Measurements from ENCODE around the gene AK1.

AK1 gene

DNA sequence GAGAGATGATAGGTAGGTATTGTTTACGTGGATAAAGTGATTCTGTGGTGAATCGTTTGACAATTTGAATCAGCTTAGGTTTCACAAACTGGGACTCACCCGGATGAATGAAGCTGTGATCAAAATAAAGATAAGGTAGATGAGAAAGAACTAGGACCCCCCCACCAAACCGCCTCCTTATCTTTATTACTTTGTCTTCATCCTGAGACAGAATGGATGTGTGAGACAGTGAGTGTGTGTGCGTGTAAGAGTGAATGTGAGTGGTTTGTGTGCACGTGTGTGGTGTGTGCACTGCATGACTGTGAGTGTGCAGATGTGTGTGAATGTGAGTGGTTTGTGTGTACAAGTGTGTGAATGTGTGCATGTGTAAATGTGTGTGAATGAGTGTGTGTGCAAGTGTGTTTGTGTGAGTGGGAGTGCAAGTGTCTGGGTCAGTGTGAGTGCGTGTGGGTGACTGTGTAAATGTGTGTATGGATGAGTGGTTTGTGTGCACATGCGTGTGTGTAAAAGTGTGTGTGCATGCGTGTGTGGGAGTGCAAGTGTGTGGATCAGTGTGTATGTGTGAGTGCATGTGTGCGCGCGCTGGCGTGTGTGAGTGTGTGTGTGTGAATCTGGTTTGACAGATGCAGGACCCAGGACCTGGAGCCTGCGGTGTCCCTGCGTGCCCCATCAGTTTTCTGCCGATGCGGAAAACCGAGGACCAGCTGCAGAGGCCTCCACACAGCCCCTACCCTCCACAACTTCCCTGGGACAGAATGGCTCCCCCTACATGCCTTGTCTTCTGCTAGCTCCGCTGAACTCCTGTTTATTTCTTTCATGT, 11.6 kb downstream of the AK1 start:
- no peak for DNase-seq

DNA sequence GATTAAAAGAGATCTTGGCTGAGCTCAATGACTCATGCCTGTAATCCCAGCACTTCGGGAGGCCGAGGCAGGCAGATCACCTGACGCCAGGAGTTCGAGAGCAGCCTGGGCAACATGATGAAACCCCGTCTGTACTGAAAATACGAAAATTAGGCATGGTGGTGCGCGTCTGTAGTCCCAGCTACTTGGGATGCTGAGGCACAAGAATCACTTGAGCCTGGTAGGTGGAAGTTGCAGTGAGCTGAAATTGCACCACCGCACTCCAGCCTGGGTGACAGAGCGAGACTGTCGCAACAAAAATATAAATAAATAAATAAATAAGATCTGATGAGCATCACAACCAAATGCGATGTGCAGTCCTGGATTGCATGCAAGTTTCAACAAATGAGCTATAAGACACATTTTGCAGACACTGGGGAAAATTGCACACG, 14.3 kb downstream of the AK1 start:
- DNase-seq: no peak

DNA sequence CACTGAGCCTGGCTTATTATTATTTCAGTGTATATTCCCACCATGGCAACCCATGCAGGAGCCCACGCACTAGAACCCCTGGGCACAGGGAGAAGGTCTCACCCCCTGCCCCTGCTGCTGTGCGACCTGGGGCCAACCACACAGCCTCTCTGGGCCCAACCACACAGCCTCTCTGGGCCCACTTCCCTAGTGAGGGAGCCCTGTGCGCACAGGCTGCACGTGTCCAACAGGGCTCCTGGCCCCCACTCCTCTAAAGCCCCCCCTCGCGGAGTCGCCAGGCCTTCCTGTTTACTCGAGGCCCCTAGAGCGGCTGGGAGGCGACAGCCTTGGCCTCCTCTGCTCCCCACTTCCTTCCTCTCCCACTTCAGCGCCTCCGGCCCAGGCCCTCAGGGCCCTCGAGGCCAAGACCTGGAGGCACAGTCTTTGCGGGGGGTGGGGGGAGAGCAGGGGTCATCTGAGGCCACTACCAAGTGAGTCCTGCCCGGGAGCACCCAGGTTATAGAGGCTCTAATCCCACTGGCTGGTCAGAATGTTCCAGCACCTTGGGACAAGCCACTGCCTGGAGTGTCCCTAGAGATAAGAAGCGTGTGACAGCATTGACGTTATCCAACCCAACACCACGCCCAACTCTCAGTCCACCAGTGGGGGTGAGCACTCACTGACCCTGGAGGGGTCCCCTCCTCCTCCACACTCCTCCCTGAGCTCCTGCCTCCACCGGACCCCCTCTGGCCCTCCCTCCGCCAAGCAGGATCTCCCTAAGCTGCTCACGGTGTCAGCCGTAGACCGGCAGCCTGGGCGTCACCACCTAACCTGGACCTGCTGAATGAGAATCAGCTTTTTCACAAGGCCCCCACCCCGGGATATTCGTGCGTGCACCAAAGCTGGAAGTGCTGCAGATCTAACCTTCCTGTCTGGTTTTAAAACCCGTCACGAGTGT, 15.1 kb downstream of the AK1 start:
- no peak for DNase-seq

DNA sequence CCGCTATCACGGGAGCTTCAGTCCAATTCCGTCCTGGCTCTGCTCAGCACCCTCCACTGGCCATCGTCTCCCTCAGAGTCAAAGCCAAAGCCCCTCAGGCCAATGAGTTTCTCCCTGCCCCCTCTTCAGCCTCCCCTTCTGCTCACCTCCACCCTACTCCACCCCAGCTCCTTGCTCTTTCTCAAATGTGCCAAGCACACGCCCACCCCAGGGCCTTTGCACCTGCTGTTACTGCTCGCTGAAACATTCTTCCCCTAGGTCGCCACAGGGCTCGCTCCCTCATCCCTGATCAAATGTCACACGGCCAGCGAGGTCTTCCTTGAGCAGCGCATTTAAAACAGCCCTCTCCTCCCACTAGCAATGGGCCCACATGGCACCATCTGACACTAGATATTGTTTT, 16.7 kb downstream of the AK1 start:
- DNase-seq: no peak

DNA sequence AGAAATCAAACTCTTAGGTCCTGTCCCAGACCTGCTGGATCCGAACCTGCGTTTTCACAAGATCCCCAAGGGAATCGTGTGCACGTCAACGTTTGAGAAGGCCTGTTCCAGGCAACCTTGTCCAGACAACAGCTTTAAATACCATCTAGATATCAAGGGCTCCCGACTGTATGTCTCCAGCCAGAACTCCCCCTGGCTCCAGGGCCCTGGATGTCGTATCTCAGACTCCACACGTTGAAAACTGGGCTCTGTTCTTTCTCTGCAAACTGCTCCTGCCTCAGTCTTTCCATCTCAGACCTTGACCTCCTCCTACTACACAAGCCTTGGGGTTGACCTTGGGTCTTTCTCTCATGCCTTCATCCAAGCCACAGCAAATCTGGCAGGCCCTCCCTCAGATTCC, 17.2 kb downstream of the AK1 start:
- DNase-seq: no peak

DNA sequence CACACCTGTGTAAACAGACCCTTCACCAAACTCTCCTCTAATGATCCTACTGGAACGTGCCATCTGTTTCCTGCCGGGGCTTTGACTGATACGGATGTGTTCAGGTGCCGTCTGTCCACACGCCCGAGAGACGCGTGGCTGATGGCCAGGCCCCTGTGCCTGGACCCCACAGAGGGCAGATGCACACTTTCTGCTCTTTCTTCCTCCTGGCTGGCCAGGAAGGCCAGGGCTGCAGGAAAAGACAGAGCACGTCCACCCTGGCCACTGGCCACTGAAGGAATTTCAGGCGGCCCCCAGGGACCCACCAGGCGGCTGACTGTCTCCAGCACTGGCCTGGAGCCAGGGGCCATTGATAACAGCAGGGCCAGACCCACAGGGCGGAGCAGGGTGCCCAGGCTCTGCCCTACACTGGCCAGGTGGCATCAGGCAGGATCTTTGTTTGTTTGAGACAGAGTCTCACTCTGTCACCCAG, 19.4 kb downstream of the AK1 start:
- DNase-seq: no peak

DNA sequence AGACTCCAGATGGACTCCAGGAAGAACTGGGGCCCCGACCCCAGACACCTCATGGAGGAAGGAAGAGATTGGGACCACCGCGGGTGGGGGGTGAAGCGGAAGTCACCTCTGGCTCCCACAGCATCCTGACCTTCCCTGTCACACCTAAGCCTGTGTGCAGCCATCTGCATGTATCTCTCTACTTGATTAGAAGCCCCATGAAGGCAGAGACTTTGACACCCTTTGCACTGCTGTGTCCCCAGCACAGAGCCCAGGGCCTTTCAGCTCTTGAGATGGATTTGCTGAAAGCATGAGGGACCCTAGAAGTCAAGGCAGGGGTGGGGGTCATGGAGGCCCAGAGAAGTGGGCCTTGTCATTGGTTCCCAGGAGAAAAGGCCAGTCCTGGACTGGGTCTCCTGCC, 20.2 kb downstream of the AK1 start:
- DNase-seq: no peak

DNA sequence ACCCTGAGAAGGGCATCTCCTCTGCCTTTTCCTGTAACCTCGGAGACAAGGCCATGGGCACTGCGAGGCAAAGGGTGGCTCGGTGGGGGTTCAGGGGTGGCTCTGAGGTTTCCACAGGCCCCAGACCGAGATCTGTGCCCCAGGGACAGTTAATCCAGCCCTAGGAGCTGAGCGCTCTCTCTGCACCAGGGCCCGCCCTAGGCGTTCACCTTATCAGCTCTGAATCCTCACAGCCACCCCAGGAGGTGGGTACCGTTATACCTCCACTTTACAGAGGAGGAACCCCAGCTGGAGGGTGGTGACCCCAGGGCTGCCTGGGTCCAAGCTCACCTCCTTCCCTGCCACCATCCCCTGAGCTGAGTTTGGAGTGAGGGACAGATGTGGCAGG, 20.8 kb downstream of the AK1 start:
- DNase-seq: no peak

DNA sequence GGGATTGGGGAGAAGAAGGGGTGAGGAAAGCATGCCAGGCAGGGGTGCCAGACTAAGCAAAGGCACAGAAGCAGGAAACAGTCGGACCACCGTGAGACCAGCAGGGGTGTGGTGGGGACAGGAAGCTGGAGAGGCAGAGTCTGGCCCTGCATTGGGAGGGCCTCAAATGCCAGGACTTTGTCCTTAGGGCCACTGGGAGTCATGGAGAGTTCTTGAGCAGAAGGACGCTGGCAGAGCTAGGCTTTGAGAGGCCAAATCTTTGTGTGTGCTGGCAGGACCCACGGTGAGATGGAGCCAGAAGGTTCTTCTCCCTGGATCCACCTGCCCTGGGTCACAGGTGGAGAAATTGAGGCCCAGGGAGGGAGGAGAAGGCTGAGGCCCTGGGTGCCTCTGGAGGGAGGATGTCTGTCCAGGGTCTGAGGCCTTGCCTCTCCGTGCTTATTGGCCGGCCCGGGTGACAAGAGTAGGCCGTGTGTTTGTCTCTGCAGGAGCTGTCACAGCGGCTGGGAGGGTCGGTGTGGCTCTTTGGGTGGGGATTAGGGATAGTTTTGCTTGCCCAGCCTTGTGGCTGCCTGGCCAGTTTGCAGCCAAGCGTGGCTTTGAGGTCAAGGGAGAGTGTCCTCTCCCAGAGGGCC, 21.3 kb downstream of the AK1 start:
- DNase-seq: no peak

DNA sequence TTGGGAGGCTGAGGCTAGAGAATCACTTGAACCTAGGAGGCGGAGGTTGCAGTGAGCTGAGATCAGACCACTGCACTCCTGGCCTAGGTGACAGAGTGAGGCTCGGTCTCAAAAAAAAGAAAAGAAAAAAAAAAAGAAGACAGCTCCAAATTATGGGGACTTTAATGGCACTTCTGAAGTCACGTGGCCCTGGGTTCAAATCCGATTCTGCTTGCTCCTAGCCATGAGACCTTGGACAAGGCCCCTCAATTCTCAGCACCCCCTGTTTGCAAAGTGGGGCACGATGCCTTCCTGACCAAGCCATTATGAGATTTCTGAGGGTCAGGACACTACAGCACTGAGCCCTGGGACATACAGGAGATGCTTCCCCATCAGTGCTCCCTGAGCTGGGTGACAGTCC, 22.0 kb downstream of the AK1 start:
- no peak for DNase-seq

DNA sequence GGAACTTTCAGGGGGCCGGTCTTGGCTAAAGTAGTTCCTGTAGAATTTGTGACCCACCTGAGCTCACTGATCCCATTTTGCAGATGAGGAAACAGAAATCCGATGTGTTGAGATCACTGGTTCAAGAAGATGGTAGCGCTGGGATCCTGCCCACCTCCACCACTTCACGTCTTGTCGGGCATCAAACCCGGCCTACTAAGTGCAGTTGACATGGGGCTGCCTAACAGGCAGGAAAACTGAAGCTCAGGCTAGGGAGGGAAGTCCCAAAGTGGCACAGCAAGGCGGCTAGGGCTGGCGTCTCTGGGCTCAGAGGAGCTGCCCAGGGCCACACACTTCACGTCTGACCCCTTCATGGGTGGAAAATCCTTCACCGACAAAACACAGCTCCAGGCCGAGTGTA, 22.5 kb downstream of the AK1 start:
- no peak for DNase-seq

DNA sequence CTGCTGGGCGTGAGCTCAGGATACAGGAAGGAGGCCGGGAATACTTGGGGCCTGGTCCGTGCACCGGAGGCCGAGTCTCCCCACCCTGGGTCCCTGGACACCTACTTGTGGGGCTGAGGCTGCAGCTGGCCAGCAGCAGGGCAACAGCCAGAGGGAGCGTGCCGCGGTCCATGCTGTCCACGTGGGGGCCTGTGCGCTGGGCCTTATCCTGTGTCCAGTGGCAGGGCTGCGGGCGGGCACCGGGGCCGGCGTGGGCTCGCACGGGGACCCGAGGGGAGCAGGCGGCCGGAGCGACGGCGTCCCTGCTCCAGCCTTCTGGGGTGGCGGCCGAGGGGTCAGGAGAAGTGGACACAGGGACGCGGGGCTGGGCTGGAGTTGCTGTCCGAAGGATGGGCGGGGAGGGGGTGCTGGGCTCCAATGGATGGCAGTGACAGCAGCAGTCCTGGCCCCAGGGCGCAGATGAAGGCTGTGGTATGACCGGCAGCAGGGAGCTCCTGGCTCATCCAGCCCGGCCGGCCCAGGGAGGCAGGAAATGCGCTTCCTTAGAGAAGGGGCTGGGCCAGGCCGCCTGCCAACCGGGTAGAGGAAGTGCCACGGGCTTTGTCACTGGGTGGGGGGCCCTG, 23.2 kb downstream of the AK1 start, which contains the start of gene ENG:
ENG (minus strand) TSS at position 475 of the 623 bp plus-strand sequence; CDS start at position 172, 303 bp downstream.
- peak; percentile 75 for DNase-seq

DNA sequence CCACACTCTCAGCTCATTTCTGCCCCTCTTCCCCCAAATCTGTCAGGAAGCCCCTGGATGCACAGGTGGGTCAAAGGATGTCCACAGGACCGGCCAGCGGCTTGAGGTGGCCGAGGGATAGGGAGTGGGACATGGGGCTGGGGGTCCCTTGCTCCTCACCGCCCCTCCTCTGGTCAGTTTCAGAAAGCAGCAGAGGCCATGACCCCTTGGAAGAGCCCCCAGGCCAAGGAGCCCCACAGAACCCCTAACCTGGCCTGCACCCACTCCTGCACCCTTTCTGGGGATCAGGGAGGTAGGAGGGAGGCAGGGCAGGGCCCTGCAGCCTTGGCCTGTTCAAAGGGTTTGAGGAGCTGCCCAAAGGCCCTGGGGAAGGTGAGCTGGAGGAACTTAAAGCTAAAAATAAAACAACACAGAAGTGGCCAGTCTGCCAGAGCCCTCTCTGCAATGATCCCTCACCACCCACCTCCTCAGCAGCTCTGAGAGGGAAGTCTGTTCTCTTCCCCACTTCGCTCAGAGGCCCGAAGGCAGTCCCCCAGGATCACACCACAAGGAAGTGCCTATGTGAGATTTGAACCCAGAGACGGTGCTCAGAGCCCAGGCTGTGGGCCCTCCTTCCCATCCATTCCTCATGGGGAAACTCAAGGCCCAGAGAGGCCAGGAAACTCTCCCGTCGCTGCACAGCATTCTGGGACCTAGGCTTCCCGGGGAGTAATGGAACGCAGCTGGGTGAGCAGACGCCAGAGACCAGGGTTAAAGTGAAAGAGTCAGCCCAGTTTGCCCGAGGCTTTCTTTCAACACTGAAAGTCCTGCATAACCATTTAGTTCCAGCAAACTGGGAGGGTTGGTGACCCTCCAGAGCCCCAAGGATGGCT, 23.9 kb downstream of the AK1 start:
- no peak for DNase-seq

DNA sequence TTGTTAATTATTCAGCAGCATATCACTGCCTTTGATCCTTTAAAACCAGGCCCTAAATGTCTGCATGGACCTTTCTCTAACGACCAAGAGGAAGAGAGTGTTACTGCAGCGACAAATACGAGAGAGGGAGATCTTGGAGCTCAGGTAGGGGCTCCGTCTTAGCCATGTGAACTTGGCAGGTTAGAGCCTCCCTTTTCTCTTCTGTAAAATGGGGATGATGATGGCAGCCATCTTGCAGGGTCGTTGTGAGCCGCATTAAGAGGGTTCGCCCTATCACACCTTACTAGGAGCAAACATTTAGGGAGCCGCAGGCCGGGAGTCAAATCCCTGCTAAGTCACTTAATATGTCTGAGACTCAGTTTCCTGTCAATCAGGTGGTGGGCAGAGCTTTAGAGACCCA, 24.6 kb downstream of the AK1 start:
- no peak for DNase-seq

DNA sequence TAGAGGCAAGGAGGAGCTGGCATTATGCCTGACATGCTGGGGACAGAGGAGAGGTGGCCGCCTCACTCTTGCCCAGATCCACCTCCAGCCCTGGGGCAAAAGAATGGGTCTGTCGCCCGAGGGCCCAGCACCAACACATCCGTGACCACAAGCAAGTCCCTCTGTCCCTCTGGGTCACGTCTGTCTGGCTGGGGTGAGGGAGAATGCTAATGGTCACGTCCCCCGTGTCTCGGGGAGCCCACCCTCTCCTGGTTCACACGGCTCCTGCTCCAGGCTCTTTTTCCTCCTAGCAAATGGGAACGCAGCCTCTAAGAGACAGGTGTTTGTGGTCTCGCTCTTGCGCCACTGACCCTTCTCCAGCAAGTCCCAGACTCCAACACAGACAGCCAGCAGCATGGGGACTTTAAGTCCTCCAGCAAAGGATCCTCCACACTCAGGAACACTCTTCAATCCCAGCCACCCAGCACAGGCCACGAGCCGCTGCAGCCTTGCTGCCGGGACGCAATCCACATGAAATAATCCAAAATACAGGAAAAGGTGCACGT, 27.1 kb downstream of the AK1 start:
- DNase-seq: no peak

DNA sequence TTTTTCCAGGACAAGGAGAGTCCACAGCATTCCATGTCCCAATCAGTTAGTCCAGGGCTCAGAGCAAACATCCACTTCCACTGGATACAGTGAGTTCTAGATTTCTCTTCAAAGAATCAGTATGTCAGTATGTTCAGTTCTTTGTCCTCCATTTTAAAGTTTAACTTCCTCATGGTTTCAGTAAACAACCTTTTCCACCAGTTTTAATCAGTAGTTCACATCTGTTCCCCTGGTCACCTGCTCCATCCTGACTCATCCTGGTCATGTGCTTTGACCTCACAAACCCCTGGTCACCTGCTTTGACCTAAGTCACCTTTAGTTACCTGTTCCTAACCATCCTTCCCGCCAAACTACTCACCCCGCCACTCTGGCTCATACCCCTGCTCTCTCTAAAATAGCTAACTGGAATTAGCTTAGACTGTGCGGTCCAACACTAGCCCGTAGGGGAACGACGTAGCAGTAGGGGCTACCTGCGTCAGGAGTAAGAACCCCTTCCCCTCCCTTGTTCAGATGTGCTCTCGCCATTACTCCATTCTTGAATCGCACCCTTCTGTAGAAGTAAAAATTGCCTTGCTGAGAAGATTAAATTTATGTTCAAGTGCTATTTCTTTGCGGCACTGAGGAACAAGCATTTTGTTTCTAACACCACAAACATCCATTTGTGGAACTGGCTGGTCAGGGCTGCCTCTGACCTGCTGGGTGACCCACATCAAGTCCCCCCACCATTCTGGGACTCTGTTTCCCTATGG, 28.5 kb downstream of the AK1 start:
- no peak for DNase-seq

DNA sequence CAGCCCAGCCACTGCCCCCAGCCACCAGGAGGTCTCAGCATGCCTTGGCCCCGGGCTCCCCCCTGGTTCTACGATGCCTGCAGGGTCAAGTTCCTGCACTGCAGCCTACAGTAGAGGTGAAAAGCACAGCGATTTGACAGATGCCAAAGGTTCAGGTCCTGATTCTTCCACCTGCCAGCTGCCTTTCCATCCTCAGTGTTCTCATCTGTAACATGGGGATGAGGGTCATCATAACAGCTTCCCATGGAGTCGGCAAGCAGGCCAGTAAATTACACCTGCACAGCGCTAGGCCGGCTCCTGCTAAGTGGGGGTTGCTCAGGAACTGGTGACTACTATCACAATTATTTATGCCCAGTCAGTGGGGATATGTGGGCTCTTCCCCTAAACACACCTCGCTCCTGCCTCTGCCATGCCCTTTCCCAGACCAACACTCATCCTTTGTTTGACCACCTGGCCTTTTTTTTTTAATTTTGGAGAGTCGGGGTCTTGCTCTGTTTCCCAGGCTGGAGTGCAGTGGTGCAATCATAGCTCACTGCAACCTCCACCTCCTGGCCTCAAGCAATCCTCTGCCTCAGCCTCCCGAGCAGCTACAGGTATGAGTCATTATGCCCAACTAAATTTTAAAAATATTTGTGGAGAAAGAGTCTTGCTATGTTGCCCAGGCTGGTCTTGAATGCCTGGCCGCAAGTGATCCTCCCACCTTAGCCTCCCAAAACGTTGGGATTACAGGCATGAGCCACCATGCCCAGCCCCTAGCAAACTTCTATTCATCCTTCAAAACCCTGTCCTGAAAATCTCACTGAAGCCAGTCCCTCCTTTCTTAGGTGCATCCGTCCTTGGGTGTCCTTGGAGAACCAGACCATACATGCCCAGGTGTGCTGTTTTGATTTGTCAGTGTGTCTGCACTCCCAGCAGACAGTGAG, 29.4 kb downstream of the AK1 start:
- DNase-seq: no peak

DNA sequence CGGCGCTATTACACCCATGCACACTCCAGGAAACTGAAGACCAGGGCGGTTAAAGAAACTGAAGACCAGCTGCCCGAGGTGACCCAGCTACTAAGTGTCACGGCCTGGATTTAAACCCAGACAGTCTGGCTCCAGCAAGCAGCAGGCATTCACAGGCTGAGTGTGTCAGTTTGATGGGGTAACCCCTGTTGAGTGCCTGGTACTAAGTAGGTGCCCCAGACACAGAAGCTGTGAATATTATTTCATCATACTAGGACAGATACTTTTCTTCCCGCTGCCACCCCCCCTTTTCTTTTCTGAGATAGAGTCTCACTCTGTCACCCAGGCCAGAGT, 30.3 kb downstream of the AK1 start:
- DNase-seq: no peak

DNA sequence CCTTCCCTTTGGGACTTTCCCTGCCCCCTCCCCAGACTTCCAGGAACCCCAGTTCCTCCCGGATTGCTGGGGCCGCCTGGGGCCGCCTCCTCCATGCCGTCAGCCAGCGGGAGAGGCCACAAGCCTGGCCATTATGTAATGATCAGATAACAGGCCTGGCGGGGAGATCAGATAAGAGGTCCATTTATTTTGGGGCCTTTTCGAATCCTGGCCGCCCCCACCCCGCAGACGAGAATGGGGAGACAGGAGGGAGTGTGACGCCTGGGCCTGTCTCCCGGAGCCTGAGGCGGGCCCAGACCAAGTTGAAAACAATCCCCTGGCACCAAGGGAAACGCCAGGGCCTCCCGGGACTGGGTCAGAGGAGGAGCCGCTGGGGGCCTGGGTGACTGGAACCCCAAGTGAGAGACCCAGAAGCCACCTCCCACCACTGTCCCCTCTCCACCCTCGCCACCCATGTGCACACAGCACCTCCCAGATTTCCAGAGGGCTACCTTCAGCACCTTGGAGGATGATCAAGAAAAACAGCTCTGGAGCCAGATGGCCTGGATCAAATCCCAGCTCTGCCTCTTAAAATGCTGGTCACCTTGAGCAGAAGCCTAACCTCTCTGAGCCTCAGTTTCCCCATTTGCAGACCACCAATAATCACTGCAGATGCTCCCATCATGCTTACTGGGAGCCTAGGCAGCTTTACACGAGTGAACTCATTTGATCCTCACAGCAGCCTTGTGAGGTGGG, 30.9 kb downstream of the AK1 start:
- no peak for DNase-seq
